ENCODE data around the gene SIGLEC10.

DNA sequence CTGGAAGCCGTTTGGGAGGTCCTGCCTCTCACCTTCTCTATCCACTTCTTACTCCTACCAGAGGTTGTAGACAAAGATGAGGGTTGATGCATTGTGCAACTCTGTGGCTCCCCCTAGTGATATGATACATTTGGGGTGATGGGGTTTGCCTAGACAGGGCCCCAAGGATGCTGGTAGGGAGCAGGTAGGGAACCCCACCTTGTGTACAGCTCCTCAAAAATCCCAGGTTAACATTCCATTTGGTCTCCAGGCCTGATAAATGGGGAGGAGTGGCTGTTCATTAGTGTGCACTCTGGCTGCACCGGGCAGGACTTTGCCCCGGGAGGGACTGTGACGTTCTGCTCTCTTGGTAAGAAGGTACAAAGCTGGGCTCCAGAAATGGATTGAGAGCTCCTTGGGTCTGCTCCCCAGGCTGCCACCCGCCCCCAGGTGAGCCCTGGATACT is 21.6 kb upstream of the SIGLEC10 start:
- TF ChIP-seq, protein P1, sequence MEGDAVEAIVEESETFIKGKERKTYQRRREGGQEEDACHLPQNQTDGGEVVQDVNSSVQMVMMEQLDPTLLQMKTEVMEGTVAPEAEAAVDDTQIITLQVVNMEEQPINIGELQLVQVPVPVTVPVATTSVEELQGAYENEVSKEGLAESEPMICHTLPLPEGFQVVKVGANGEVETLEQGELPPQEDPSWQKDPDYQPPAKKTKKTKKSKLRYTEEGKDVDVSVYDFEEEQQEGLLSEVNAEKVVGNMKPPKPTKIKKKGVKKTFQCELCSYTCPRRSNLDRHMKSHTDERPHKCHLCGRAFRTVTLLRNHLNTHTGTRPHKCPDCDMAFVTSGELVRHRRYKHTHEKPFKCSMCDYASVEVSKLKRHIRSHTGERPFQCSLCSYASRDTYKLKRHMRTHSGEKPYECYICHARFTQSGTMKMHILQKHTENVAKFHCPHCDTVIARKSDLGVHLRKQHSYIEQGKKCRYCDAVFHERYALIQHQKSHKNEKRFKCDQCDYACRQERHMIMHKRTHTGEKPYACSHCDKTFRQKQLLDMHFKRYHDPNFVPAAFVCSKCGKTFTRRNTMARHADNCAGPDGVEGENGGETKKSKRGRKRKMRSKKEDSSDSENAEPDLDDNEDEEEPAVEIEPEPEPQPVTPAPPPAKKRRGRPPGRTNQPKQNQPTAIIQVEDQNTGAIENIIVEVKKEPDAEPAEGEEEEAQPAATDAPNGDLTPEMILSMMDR (IDR thresholded peaks at IDR 0.05): no peak; the same call in 2 of the 3 replicates
- TF ChIP-seq SREBF2 (IDR thresholded peaks at IDR 0.05) (no peak), POLR2A (IDR thresholded peaks at IDR 0.05; ENCODE audit: low read length) (no peak), EP300 (IDR thresholded peaks at IDR 0.05) (no peak), RFX5 (IDR thresholded peaks at IDR 0.05) (no peak), CHD2 (IDR thresholded peaks at IDR 0.05; ENCODE audit: low read length, partially characterized antibody) (no peak), CBX2 (IDR thresholded peaks at IDR 0.05; ENCODE audit: borderline replicate concordance, low read depth) (no peak), HOXA7 (CRISPR knock-in tag; IDR thresholded peaks at IDR 0.05) (no peak), NFE2L2 (conservative IDR thresholded peaks at IDR 0.05; ENCODE audit: low read length) (no peak)
